22Rv1 (cell line): Measurements from ENCODE around the gene AACS.
"Not testable (repeated sequence)": the region's sequence is repeated elsewhere in the genome, so short reads cannot be mapped to it uniquely, and the experiment has no call there.

Experiments used
- H3K27ac ChIP-seq: fragments of 450-650 bp; 2 replicates; pipeline ENCODE4 v1.5.1; 2017
- CTCF ChIP-seq: fragments of 450-650 bp; IDR thresholded peaks from 2 replicates; pipeline ENCODE4 v1.5.1; 2017; ENCODE audit warnings: mild to moderate bottlenecking
- ZFX ChIP-seq: fragments of 450-650 bp; IDR thresholded peaks from 2 replicates; pipeline ENCODE4 v1.6.1; 2017; ENCODE audit warnings: antibody characterized with exemption, borderline replicate concordance

The AACS gene

DNA sequence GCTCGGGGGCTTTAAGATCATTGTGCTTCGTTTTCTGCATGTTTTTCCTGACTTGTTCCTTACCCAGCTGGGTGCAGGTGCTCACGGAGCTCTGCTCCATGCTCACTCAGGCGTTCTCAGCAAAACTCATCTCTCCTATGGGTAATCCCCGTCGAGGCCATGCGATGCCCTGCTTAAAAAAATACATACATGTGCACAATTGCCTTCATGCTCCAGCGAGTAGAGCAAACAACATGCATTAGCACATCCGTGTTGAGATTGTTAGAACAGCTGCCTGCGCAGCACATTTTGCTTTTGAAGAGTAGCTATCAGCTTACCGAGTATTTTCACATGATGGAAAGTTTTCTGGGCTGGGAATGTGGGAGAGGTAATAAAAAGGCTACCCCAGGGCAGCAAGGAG is 16.2 kb downstream of the AACS start:
- TF ChIP-seq CTCF (no peak), ZFX (no peak)

GRCh38 chr12:125083072-125083471 is 17.8 kb downstream of the AACS start:
- no peak overlapping the region for H3K27ac ChIP-seq
- TF ChIP-seq ZFX (no peak), CTCF (no peak)

More for the DNA sequence above, 16.2 kb downstream of the AACS start:
- no peak overlapping the region for H3K27ac ChIP-seq

DNA sequence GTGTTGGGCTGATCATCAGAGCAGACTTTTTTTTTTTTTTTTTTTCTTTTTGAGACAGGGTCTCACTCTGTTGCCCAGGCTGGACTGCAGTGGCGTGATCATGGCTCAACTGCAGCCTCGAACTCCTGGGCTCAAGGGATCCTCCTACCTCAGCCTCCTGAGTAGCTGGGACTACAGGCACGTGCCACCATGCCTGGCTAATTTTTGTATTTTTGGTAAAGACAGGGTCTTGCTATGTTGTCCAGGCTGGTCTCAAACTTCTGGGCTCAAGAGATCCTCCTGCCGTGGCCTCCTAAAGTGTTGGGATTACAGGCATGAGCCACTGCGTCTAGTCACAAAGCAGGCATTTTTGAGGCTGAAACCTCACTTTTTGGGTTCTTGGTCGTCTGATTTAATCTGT is 23.0 kb downstream of the AACS start:
- not testable (repeated sequence) for H3K27ac ChIP-seq

GRCh38 chr12:125089083-125089482 is 23.8 kb downstream of the AACS start:
- no peak overlapping the region for H3K27ac ChIP-seq
- TF ChIP-seq CTCF = no peak
- TF ChIP-seq ZFX = no peak

DNA sequence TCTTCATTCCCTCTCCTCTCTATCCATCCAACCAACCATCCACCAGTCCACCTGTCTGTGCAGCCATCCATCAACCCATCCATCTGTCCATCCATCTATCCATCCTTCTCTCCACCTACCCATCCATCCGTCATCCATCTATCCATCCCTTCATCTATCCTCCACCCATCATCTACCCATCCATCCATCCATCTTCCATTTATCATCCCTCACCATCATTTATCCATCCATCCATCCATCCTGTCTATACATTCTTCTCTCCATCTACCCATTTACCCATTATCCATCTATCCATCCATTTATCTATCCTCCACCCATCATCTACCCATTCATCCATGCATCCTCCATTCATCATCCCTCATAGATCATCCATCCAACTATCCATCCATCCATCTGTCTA is 24.4 kb downstream of the AACS start:
- TF ChIP-seq ZFX = no peak
- TF ChIP-seq CTCF = no peak
- H3K27ac ChIP-seq = no peak overlapping the region

DNA sequence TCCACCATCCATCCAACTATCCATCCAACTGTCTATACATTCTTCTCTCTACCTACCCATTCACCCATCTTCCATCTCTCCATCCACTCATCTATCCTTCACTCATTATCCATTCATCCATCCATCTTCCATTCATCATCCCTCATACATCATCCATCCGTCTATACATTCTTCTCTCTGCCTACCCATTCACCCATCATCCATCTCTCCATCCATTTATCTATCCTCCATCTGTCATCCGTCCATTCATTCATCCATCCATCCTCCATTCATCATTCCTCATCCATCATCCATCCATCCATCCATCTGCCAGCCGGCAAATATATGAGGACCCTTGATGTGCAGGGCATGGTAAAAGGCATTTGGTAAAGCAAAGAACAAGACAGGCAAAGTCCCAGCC is 25.2 kb downstream of the AACS start:
- TF ChIP-seq ZFX (no peak), CTCF (no peak)
- no peak overlapping the region for H3K27ac ChIP-seq

DNA sequence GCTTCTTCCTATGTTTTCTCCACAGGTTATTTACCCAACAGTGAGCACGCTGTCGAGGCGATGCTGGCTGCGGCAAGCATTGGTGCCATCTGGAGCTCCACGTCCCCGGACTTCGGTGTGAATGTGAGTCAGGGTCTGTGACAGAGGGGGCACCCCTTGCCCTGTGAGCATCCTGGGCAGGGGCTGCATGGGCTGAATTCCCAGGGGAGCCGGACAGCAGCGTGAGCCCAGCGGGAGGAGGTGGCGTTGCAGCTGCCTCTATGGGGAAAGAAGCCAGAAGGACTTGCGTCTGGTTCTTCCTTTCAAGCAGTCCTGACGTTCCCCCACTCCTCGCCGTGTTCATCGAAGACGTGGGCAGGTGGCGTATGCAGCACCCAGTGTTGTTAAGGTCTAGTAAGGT is 26.2 kb downstream of the AACS start:
- no peak overlapping the region for H3K27ac ChIP-seq
- no peak for TF ChIP-seq CTCF
- no peak for TF ChIP-seq ZFX

GRCh38 chr12:125092108-125092871 is 27.1 kb downstream of the AACS start:
- peak overlapping the region; percentile 38 for H3K27ac ChIP-seq
- TF ChIP-seq ZFX (no peak), CTCF (no peak)
